GM23338 (cell line): ENCODE measurements around the gene DIABLO. TPM values are rescaled to one million over a fixed set of nuclear protein-coding genes. Genes with fewer than 3 reads are reported as not detected.

Experiments
- ATAC-seq: fragments of 200-7000 bp; cut with Tn5 transposase; 3 replicates; pipeline ENCODE4 v1.9.1; 2020
- DNase-seq: peaks from one replicate; pipeline ENCODE4 v3.0.0-alpha.2; 2015; ENCODE audit warnings: low spot score
- H2AFZ ChIP-seq: fragments of 200-600 bp; sonication (generic); 2 replicates; pipeline ENCODE4 v1.8.0; 2016; ENCODE audit warnings: antibody characterized with exemption, mild to moderate bottlenecking, moderate library complexity
- H3F3A ChIP-seq: fragments of 200-600 bp; sonication (generic); replicated peaks from 2 replicates; pipeline ENCODE4 v1.8.0; 2017; ENCODE audit warnings: antibody characterized with exemption, mixed run types, low read depth
- H3K27ac ChIP-seq: fragments of 200-600 bp; sonication (generic); 2 replicates; pipeline ENCODE4 v1.6.1; 2016; ENCODE audit warnings: low read depth
- H3K27me3 ChIP-seq: fragments of 200-600 bp; sonication (generic); 2 replicates; pipeline ENCODE4 v1.8.0; 2016; ENCODE audit warnings: mild to moderate bottlenecking, mixed run types, moderate library complexity; ENCODE audit not compliant: insufficient read depth
- H3K36me3 ChIP-seq: fragments of 200-600 bp; sonication (generic); 2 replicates; pipeline ENCODE4 v1.8.0; 2016; ENCODE audit warnings: mild to moderate bottlenecking; ENCODE audit not compliant: insufficient read depth
- H3K4me1 ChIP-seq: fragments of 200-600 bp; sonication (generic); 2 replicates; pipeline ENCODE4 v1.8.0; 2016; ENCODE audit warnings: mild to moderate bottlenecking, moderate library complexity; ENCODE audit not compliant: insufficient read depth
- H3K4me2 ChIP-seq: fragments of 200-600 bp; sonication (generic); 2 replicates; pipeline ENCODE4 v1.7.1; 2017; ENCODE audit warnings: mixed run types
- H3K4me3 ChIP-seq: fragments of 200-600 bp; sonication (generic); 2 replicates; pipeline ENCODE4 v1.6.1; 2016; ENCODE audit warnings: mixed run types
- H3K79me2 ChIP-seq: fragments of 200-600 bp; sonication (generic); replicated peaks from 2 replicates; pipeline ENCODE4 v1.8.0; 2017; ENCODE audit warnings: mild to moderate bottlenecking; ENCODE audit not compliant: insufficient read depth
- H3K9me2 ChIP-seq: fragments of 200-600 bp; sonication (generic); 2 replicates; pipeline ENCODE4 v1.8.0; 2017; ENCODE audit not compliant: insufficient read depth
- H4K20me1 ChIP-seq: fragments of 200-600 bp; sonication (generic); replicated peaks from 2 replicates; pipeline ENCODE4 v1.8.0; 2017; ENCODE audit warnings: mild to moderate bottlenecking; ENCODE audit not compliant: insufficient read depth
- H3K27ac Mint-ChIP-seq: 2 replicates; pipeline ENCODE4 v1.8.0; 2020; ENCODE audit warnings: inconsistent platforms, mild to moderate bottlenecking, moderate library complexity, mixed read lengths
- H3K27me3 Mint-ChIP-seq: 3 replicates; pipeline ENCODE4 v1.8.0; 2022; ENCODE audit warnings: low read depth, mild to moderate bottlenecking, moderate library complexity, mixed read lengths, inconsistent platforms; ENCODE audit not compliant: insufficient read depth, poor library complexity
- H3K36me3 Mint-ChIP-seq: 3 replicates; pipeline ENCODE4 v1.8.0; 2021; ENCODE audit warnings: low read depth, mild to moderate bottlenecking, inconsistent platforms, moderate library complexity, mixed read lengths
- H3K4me1 Mint-ChIP-seq: 3 replicates; pipeline ENCODE4 v1.8.0; 2020; ENCODE audit warnings: mild to moderate bottlenecking, inconsistent platforms, mixed read lengths
- H3K4me3 Mint-ChIP-seq: 3 replicates; pipeline ENCODE4 v1.8.0; 2021; ENCODE audit warnings: moderate library complexity, mild to moderate bottlenecking, inconsistent platforms, mixed read lengths
- H3K9me3 Mint-ChIP-seq: 3 replicates; pipeline ENCODE4 v1.8.0; 2020; ENCODE audit warnings: moderate library complexity, mild to moderate bottlenecking, inconsistent platforms, mixed read lengths
- CREB1 ChIP-seq: fragments of 250-450 bp; sonication (Bioruptor Pico); IDR thresholded peaks from 2 replicates; pipeline ENCODE4 v1.5.0; 2020; ENCODE audit warnings: low read depth, mild to moderate bottlenecking, moderate library complexity
- CTCF ChIP-seq, 2 experiments: fragments of 200-600 bp in 1 of 2; sonication (generic) in 1 of 2; conservative IDR thresholded peaks; 2 replicates each; pipeline versions ENCODE4 v1.5.1 to v1.6.1; 2016 to 2017; ENCODE audit warnings: antibody characterized with exemption in 2 of 2, low read depth in 2 of 2, mild to moderate bottlenecking in 2 of 2, moderate library complexity in 1 of 2
- ETS1 ChIP-seq: IDR thresholded peaks from 2 replicates; pipeline ENCODE4 v1.6.1; 2016; ENCODE audit warnings: antibody characterized with exemption
- EZH2 ChIP-seq: fragments of 200-600 bp; sonication (generic); IDR thresholded peaks from one replicate; pipeline ENCODE4 v1.8.0; 2017; ENCODE audit warnings: antibody characterized with exemption, mild to moderate bottlenecking, low read depth; ENCODE audit not compliant: unreplicated experiment
- EZH2phosphoT487 ChIP-seq: fragments of 200-600 bp; sonication (generic); IDR thresholded peaks from one replicate; pipeline ENCODE4 v1.8.1; 2018; ENCODE audit warnings: antibody characterized with exemption; ENCODE audit not compliant: unreplicated experiment
- JUNB ChIP-seq: IDR thresholded peaks from one replicate; pipeline ENCODE4 v1.6.1; 2016; ENCODE audit warnings: antibody characterized with exemption; ENCODE audit not compliant: unreplicated experiment
- POLR2AphosphoS5 ChIP-seq: IDR thresholded peaks from 2 replicates; pipeline ENCODE4 v1.6.1; 2016; ENCODE audit warnings: antibody characterized with exemption, low read depth
- REST ChIP-seq: IDR thresholded peaks from one replicate; pipeline ENCODE4 v1.6.1; 2018; ENCODE audit warnings: antibody characterized with exemption; ENCODE audit not compliant: unreplicated experiment
- STAT1 ChIP-seq: IDR thresholded peaks from one replicate; pipeline ENCODE4 v1.6.1; 2016; ENCODE audit warnings: antibody characterized with exemption; ENCODE audit not compliant: unreplicated experiment
- ZNF331 ChIP-seq: fragments of 250-450 bp; sonication (Bioruptor Pico); IDR thresholded peaks from 2 replicates; pipeline ENCODE4 v1.5.0; 2020; ENCODE audit warnings: low read depth, mild to moderate bottlenecking, moderate library complexity
- polyA plus RNA-seq: library from polyadenylated mRNA; unstranded; fragments of >200 nt; fragmentation: Nextera tagmentation; extraction: Ambion mirVana; gene quantifications from 2 replicates; pipeline ENCODE4 v1.2.1, GENCODE V29; 2016
- total RNA-seq: library from RNA; depleted of rRNA; stranded (reverse); fragments of >200 nt; shearing (Covaris generic); gene quantifications from 2 replicates; pipeline ENCODE4 v1.2.3, GENCODE V29; 2014

DIABLO gene
- total and polyA plus RNA-seq, 2 experiments from 2014 or later: 72.0 to 82.7 TPM

- no peak for TF ChIP-seq CTCF (conservative IDR thresholded peaks at IDR 0.05; ENCODE audit: low read depth in 2 of 2)
- no peak for TF ChIP-seq REST
- TF ChIP-seq ZNF331: no peak
- no peak for TF ChIP-seq JUNB
- TF ChIP-seq ETS1: no peak
Measured at GRCh38 chr12:122172262-122172939, 53.5 kb downstream of the DIABLO start (continued).

GRCh38 chr12:122171399-122171798, 54.5 kb downstream of the DIABLO start:
- Mint-ChIP-seq H3K36me3 (no peaks in the 10 kb centered on the region), H3K4me3 (no peak overlapping the region), H3K27me3 (peaks cover 4% of the 10 kb centered on the region), H3K9me3 (no peaks in the 10 kb centered on the region), H3K27ac (no peak overlapping the region), H3K4me1 (no peaks in the 10 kb centered on the region)
- no peak overlapping the region for H2AFZ ChIP-seq
- no peak overlapping the region for H3K4me2 ChIP-seq
- H3K79me2 ChIP-seq: no peaks in the 10 kb centered on the region
- H4K20me1 ChIP-seq: no peaks in the 10 kb centered on the region
- no peaks in the 10 kb centered on the region for H3F3A ChIP-seq
- H3K27ac ChIP-seq: no peak overlapping the region
- no peaks in the 10 kb centered on the region for H3K27me3 ChIP-seq
- H3K4me3 ChIP-seq: no peak overlapping the region
- no peaks in the 10 kb centered on the region for H3K4me1 ChIP-seq
- ATAC-seq (no peak), DNase-seq (no peak)
- H3K36me3 ChIP-seq: no peaks in the 10 kb centered on the region
- no peaks in the 10 kb centered on the region for H3K9me2 ChIP-seq
- TF ChIP-seq CREB1 (CRISPR knock-in tag) (no peak), EZH2phosphoT487 (no peak), ETS1 (no peak), JUNB (no peak), POLR2AphosphoS5 (no peak), EZH2 (no peak), REST (no peak), STAT1 (no peak), CTCF (conservative IDR thresholded peaks at IDR 0.05; ENCODE audit: low read depth in 2 of 2) (no peak)
